ENCODE data around the gene MNDA.

Gene MNDA

GRCh38 chr1:158799689-158800088 lies 31.5 kb upstream of the MNDA start:
- H3K79me2 ChIP-seq (ENCODE audit: insufficient read depth, low read depth), result no peaks in the 10 kb centered on the region
- no peaks in the 10 kb centered on the region for H3K36me3 ChIP-seq (ENCODE audit: insufficient read depth)
- TF ChIP-seq CTCF (conservative IDR thresholded peaks at IDR 0.05; ENCODE audit: low read depth, low read length), result no peak
- H3K4me1 ChIP-seq (ENCODE audit: low read depth, poor library complexity, severe bottlenecking), result no peaks in the 10 kb centered on the region
- H3K4me2 ChIP-seq, result no peak overlapping the region
- H3K27ac ChIP-seq, result no peak overlapping the region
- no peak overlapping the region for H2AFZ ChIP-seq (ENCODE audit: low read depth)
- no peak overlapping the region for H3K9ac ChIP-seq
- no peak overlapping the region for H3K4me3 ChIP-seq (IDR thresholded peaks at IDR 0.05; ENCODE audit: insufficient read depth, low read depth, low read length)
- no peaks in the 10 kb centered on the region for H3K27me3 ChIP-seq (ENCODE audit: insufficient read depth, low read depth)
- H4K20me1 ChIP-seq (ENCODE audit: insufficient read depth), result no peaks in the 10 kb centered on the region

GRCh38 chr1:158800526-158800925 lies 30.6 kb upstream of the MNDA start:
- Histone ChIP-seq H3K4me3 (IDR thresholded peaks at IDR 0.05; ENCODE audit: insufficient read depth, low read depth, low read length) (no peak overlapping the region), H3K4me1 (ENCODE audit: low read depth, poor library complexity, severe bottlenecking) (no peaks in the 10 kb centered on the region), H3K4me2 (no peak overlapping the region), H4K20me1 (ENCODE audit: insufficient read depth) (no peaks in the 10 kb centered on the region), H3K79me2 (ENCODE audit: insufficient read depth, low read depth) (no peaks in the 10 kb centered on the region), H3K9ac (no peak overlapping the region), H3K27ac (no peak overlapping the region), H2AFZ (ENCODE audit: low read depth) (no peak overlapping the region), H3K36me3 (ENCODE audit: insufficient read depth) (no peaks in the 10 kb centered on the region), H3K27me3 (ENCODE audit: insufficient read depth, low read depth) (no peaks in the 10 kb centered on the region)
- TF ChIP-seq CTCF (conservative IDR thresholded peaks at IDR 0.05; ENCODE audit: low read depth, low read length), result no peak

- Histone ChIP-seq H3K27me3 (ENCODE audit: insufficient read depth, low read depth) (no peaks in the 10 kb centered on the region), H3K4me1 (ENCODE audit: low read depth, poor library complexity, severe bottlenecking) (no peaks in the 10 kb centered on the region), H4K20me1 (ENCODE audit: insufficient read depth) (no peaks in the 10 kb centered on the region), H3K4me2 (no peak overlapping the region), H3K36me3 (ENCODE audit: insufficient read depth) (no peaks in the 10 kb centered on the region), H2AFZ (ENCODE audit: low read depth) (no peak overlapping the region), H3K27ac (no peak overlapping the region), H3K79me2 (ENCODE audit: insufficient read depth, low read depth) (no peaks in the 10 kb centered on the region), H3K4me3 (IDR thresholded peaks at IDR 0.05; ENCODE audit: insufficient read depth, low read depth, low read length) (no peak overlapping the region), H3K9ac (no peak overlapping the region)
- TF ChIP-seq CTCF (conservative IDR thresholded peaks at IDR 0.05; ENCODE audit: low read depth, low read length), result no peak
Measured at GRCh38 chr1:158801396-158801795, 29.8 kb upstream of the MNDA start.

- no peaks in the 10 kb centered on the region for H3K4me1 ChIP-seq (ENCODE audit: low read depth, poor library complexity, severe bottlenecking)
- H2AFZ ChIP-seq (ENCODE audit: low read depth), result no peak overlapping the region
- no peaks in the 10 kb centered on the region for H3K27me3 ChIP-seq (ENCODE audit: insufficient read depth, low read depth)
- no peaks in the 10 kb centered on the region for H4K20me1 ChIP-seq (ENCODE audit: insufficient read depth)
- H3K4me2 ChIP-seq, result no peak overlapping the region
- no peaks in the 10 kb centered on the region for H3K36me3 ChIP-seq (ENCODE audit: insufficient read depth)
- H3K79me2 ChIP-seq (ENCODE audit: insufficient read depth, low read depth), result no peaks in the 10 kb centered on the region
- no peak overlapping the region for H3K9ac ChIP-seq
- H3K4me3 ChIP-seq (IDR thresholded peaks at IDR 0.05; ENCODE audit: insufficient read depth, low read depth, low read length), result no peak overlapping the region
- TF ChIP-seq CTCF (conservative IDR thresholded peaks at IDR 0.05; ENCODE audit: low read depth, low read length), result no peak
- H3K27ac ChIP-seq, result no peak overlapping the region
Measured at GRCh38 chr1:158803678-158804077, 27.5 kb upstream of the MNDA start.
